ENCODE measurements around the gene AKR1A1.

DNA sequence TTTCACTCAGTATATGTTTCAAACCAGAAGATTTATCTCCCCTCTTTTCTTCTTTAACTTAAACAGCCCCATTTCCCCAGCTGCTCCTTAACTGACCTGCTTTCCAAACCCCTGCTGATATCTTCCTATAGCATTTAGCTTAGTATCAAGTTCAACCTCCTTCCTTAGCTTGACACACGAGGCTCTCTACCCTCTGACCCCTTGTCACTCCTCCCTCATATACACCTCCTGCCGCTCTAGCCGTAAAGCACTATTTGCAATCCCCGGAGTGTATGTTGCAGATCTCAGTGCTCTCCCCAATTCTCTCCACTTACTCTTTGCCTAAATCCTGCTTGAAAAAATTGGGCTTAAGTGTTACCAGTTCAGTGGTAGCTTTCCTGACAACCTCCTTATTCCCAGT, 13.7 kb upstream of the AKR1A1 start:
- TF ChIP-seq POLR2AphosphoS5 (IDR thresholded peaks at IDR 0.05; ENCODE audit: insufficient read depth, low read depth, low read length) = no peak
- TF ChIP-seq MAX (IDR thresholded peaks at IDR 0.05; ENCODE audit: insufficient read depth, insufficient read length) = no peak
- no peak for TF ChIP-seq EZH2 (IDR thresholded peaks at IDR 0.05; ENCODE audit: borderline replicate concordance, low read depth, low read length, severe bottlenecking)
- TF ChIP-seq CTCF (IDR thresholded peaks at IDR 0.05; ENCODE audit: extremely low read depth in 1 of 2, insufficient read depth in 1 of 2, low read depth in 1 of 2, low read length in 2 of 2) = no peak
- TF ChIP-seq POLR2A (IDR thresholded peaks at IDR 0.05; ENCODE audit: low read depth, low read length) = no peak

Data from endothelial cell of umbilical vein (primary cell).